GM19035 (cell line): ENCODE measurements around the gene NUDT8.
"Not testable (repeated sequence)": the region's sequence is repeated elsewhere in the genome, so short reads cannot be mapped to it uniquely, and the experiment has no call there.

Source experiments
- ATAC-seq: cut with Tn5 transposase; IDR thresholded peaks from one replicate; pipeline ENCODE4 v1.9.1; 2021; ENCODE audit not compliant: unreplicated experiment

NUDT8 gene

DNA sequence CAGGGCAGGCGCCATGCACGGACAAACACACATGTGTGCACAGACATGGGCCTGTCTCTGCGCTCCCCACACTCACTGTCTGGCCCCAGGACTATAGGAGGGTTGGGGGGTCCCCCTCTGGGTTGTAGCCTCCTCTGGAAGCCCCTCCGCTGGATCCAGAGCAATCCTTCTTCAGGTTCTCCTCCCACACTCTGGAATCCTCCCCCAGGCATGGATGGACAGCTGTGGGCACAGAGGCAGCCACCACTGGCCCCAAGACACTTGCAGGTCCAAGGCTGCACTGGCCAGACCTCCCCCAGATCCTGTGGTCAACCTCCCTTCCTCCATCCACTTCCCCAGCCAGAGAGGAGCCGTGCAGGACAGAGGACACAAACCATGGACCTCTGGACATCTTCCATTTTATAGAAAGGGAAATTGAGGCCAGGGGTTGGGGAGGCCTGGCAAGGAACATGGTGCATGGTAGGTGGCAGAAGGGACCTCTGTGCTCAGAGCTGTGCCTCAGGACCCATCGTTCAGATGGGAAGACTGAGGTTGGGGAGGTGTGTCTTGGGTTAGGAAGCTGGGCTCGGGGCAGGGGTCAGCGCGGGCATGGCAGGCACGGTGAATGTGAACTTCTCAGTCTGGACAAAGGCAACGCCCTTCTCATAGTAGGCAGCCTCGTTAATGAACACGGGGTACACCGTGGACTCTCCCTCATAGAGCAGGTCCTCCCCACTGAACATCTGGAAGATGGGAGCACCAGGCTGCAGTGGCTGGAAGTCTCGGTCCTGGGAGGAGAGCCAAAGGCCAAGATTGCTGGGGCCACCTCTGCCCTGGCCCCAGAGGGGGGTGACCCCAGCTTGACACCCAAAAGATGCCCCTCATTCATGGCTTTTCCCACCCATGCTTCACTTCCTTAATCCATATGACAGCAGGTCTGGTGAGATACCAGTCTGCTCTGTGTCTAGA, 12.7 kb upstream of the NUDT8 start:
- ATAC-seq: no peak

DNA sequence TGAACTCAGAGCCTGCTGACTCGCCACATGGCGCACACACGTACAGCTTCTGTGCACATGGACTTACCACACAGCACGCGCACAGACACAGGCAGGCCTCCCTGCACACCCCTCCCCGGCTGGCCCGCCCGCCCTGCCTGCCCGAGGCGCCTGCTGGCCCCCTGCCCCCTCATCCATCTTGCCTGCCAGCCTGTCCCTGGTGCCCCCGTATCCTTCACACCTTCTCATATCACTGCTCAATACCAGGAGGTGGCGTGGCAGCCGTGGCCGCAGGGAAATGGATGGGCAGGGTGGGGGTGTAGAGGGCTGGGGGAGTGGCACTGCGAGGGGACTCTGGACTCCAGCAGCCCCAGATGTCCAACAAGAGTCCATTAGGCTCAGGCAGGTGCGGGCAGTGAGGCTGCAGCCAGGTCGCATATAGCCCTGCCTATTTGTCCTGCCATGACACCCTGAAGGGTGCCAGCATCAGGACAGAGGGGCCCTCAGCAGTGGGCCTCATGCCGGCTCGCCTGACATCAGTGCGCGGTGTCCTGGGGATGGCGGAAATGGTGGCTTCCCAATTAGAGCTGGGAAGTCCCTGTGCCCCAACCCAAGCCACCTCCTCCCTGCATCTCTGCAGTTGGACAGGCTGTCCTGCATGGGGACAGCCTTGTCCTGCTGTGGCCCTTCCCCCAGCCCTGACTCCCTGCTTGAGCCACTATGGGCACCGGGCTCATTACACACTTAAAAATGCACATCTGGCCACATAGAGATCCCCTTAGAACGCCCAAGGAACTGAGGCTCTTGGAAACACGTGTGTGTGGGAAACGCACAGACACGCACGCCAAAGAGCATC, 11.8 kb upstream of the NUDT8 start:
- ATAC-seq: no peak

DNA sequence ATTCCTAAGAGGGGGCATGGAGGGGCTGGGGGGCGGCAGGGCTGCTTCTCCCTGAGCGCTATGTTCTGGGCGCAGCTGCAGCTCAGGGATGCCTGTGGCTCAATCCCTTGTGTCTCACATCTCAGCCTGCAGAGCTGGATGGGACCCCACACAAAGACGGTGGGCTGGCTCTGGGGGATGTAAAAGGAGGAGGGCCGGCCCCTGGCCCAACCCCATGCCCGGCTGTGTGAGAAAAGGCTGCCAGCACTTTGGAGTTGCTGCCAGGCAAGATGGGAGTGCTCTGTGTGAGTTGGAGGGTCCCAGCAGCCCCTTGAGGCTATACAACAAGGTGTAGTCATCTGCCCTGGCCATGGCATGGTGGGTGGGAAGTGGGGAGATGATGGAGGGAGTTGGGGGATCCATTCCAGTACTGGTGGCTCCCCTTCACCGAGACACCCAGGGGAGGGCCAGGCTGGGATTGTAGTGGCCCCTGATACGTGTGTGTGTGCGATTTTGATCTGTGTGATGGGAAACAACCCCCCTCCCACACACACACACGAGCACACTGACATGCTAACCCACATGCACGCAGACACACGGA, 11.1 kb upstream of the NUDT8 start:
- ATAC-seq: no peak

DNA sequence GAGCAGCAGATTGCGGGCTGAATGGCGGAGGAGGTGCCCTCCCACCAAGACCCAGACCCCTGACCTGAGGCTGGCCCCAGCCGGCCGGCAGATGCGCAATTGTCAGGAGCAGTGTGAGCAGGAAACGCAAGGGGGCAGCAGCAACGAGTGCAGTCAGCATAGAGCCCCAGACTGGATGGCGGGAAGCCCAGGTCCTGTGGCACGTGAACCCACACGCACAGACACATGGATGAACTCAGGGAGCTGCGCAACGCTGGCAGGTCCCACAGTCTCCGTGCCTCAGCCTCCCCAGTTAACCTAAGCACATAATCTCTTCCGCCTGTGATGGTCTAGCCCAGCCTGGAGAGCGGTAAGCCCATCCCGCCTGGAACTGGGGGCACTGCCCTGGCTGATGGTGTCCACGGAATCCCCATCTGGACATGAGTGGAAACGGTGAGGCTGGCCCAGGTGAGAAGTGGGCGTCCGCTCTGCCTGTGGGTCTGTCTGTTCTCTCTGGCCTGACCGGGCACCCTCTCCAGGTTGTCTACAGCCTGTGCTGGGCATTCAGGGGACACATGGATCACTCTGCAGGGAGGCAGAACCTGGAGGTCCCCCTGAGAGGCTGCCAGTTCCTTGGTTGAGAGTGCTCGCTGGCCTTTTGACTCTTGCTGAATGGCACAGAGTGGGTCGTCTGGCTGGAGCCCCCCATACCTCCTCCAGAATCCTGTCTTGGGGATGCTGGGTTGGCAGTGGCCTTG, 10.5 kb upstream of the NUDT8 start:
- no peak for ATAC-seq

DNA sequence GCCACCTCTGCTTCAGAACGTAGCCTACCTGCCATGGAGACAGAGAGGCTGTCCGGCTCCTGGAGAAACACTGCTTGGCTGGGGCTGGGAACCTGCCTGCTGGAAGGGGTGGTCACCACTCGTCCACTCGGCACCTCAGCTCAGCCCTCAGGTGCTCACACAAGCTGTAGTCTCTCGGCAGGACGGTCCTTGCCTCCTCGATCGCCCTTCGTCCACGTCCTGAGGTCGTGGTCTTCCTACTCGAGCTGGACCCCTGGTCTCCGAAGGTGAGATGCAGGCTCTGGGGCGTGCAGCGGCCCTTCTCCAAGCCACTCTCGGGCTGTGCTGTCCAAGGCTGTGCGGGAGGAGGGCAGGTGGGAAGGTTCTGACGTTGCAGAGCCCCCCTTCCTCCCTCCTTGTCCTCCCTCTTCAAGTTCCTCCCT, 9.7 kb upstream of the NUDT8 start, which contains the start of gene TBX10:
Gene TBX10 (minus strand): TSS at position 326 of the 422 bp plus-strand sequence. CDS start 291 bp downstream, at position 35.
- no peak for ATAC-seq

DNA sequence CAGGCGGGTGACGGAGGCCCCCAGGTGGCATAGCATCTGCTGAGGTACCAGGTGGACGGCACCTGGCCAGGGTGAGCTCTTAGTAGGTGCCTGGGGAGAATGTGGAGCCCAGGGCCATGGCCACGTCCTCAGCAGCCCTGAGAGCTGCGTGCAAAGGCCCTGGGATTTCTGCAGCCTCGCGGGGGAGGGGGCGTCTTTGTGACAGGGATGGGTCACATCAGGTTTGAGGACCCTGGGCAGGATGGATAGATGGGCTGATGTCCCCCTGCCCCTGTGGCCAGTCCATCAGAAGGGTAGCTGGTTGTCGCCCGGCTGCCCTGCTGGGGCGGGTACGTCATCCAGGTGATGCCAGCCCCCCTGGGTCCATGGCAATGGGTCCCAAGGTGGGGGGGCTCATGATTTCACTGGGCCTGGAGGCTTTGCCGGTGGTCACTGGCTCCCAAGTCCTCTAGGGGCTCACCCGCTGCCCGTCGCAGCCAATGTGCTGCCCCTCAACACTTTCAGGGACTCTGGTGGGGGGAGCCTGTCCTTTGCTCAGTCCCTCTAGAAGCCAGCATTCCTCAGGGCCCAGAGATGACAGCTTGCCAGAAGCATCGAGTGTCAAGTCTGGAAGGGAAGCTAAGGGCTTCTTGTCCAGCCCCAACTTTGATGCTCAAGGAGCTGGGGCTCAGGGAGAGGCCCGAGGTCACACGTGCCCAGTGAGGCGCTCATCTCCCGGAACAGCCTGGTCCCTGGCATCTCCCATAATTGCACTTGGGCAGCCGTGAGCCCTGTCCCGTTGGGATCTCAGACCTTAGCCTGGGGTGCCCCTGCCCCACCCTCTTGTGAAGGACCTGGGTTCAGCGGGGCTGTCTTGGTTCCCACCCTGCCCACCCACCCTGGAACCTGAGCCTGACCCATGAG, 9.0 kb upstream of the NUDT8 start:
- ATAC-seq: no peak

DNA sequence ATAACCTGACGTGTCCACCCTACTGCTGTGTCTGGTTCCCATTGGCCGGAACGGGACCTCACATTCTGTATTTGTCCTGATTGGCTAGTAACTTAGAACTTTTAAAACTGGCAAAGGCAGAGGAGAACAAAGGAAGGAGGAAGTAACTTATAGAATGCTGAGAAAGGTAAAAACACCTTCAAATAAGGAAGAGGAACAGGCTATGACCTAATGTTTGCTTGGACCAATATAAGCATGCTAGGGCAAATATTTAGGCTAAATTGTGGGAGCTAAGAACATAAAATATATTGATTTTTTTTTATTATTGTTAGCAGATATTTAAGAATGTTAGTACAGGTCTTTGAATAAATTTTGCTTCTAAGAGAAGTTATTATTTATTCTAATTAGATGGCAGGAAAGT, 7.7 kb upstream of the NUDT8 start:
- ATAC-seq: not testable (repeated sequence)

DNA sequence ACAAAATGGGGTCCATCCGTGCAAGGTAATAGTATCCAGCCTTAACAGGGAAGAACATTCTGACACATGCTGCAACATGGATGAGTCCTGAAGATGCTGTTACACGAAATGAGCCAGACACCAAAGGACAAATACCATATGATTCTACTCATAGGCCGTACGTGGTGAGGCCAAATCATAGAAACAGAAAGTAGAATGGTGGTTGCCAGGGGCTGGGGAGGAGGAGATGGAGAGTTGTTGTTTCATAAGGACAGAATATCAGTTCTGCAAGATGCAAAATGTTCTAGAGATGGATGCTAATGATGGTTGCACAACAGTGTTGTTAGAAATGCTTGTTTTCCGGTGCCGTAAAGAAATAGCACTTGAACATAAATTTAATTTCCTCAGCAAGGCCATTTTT, 7.2 kb upstream of the NUDT8 start:
- ATAC-seq: no peak

DNA sequence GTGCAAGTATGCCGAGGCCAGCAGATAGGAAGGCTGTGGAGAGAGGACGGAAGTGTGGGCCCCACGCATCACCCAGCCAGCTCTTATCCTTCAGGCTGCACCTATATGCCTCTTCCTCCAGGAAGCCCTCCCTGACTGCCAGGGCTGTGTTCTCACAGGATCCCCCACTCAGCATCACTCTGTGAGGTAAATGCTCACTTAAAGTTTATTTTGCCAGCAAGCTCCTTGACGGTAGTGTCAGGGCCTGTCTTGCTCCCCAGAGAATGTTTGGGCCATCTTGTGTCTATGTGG, 5.4 kb upstream of the NUDT8 start:
- no peak for ATAC-seq

DNA sequence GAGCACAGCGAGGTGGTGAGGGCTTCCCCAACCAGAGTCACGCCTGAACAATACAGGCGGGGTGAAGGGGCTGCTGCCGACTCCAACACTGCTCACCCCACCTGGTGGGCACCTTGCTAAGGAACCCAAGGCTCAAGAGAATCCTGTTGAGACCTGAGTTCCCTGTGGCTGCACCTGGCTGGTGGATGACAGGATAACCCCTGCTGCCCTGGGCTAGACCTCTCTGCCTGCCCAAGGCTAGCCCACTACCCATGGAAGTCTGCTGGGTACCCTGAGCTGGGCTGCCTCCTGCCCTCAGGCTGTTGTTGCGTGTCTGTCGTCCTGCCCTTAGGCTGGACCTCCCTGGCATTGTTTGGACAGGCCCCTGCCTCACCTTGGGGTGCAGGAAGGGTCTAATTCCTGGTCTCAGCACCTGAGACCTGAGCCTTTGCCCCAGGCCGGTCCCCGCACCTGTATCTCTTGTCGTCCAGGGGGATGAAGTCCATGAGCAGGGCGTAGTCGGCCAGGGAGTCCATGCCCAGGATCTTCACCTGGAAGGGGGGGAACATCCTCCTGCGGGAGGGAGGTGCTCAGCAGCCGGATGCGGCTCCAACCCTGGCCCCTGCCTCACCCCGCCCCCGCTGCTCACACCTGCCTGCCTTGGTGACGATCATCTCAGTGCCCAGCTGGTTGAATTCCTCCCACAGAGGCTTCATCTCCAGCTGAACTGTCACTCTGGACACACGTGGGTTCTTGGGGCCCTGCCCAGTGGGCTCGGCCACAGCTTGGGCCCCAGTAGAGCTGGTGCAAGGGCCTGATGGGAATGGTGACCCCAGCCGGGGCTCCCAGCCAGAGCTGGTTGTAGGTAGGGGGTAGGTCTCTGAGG, 4.9 kb upstream of the NUDT8 start:
- ATAC-seq: no peak

DNA sequence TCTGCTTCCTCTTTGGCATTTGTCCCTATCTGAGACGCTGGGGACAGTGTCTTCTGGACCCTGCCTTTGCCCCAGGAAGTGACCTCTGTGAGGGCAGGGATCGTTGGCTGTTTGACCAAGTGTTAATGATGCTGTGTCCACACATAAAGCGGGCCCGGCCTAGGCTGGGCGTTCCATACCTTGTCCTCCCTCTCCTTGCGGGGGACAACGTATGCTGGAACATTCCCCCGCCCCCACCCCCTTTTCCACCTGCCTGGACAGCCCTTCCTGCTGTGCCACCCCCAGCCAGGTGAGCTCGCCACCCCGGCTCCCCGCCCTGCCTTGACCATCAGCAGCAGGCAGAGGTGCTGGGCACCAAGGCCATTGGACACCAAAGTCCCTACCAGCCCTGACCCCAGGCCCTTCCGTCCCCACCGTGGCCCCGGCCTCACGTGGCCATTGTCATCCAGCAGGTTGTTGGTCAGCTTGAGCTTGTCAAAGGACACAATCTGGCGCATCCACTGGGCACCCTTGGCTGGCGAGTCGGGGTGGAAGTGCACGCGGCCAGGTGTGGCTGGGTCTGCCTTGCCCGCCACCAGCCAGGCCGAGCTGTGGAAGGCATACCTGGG, 4.1 kb upstream of the NUDT8 start:
- no peak for ATAC-seq

DNA sequence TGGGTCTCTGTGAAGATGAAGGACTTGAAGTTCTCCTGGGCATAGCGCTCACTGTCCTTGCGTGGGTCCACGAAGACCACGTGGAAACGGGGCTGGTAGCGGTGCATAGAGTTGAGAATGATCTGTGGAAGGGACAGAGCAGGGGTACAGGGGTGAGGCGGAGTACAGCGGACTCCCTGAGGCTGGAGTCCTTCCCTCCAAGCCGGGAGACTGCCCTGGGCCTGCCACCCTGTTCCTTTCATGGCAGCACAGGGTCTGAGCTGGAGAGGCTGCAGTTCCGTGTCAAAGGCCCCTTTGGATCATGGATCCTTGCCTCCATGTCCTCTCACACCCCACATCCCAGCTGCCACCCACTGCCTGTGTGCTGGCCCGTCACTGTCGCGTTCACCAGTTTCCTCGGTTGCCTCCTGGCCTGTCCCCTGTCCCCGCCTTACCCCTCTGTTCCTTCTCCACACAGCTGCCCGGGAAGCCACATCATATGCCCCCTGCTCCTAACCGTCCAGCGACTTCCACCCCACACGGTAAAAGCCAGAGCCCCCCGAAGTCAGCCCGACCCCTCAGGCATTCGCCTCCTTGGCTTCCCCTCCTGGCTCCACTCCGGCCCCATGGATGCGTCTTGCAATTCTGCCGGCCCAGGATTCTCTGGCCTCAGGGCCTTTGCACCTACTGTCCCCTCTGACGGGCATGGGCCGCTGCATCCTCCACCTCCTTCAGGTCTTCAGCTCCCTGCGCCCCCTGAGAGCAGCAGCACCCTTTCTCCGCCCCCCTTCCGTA, 3.4 kb upstream of the NUDT8 start:
- ATAC-seq: no peak

DNA sequence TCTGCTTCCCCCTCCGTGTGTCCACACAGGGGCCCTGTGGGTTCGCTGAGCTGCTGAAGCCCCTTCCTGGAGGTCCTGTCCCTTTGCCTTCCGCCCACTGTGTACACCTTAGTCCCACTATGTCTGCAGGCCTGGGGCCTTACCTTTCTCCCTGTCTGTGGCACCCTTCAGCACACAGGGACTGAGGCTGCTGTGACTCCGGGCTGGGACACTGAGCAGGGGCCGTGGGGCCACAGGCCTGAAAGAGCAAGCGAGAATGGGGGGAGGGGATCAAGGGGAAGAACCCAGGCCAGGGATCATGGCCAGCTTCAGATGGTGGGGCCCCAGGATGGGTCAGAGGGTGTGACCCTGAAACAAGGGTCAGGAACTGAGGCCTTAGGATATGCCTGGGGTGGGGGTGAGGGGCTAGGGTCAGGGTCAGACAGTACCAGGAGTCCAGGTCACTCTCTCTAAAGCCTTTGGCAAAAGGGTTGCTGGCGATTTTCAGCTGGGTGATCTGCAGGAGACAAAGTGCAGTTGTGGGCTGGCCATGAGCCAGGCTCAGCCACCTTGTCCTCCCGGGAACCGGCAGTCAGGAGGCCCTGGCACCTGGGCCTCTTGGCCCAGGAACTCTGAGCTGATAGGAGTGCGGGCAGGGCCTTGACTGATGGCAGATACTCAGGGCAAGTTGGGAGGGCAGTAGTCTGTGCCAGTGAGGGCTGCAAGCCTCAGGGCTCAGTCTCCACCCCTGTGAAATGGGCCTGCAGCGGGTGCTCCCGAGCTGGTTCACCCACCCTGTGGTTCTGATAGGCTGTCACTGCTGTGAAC, 2.6 kb upstream of the NUDT8 start:
- no peak for ATAC-seq

DNA sequence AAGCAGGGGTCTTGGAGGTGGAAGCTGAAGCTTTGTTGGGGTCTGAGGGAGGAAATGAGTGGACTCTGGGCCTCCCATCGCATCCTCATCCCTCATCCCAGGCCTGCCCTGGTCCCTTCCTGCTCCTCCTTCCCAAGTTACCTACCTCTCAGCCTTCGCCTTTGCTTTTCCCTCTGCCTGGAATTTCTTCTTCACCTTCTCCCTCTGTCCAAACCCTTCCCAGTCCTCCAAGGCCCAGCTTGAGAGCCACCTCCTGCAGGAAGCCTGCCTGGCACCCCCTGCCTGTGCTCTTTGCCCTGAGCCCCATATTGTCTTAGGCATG, 2.1 kb upstream of the NUDT8 start:
- ATAC-seq: no peak

DNA sequence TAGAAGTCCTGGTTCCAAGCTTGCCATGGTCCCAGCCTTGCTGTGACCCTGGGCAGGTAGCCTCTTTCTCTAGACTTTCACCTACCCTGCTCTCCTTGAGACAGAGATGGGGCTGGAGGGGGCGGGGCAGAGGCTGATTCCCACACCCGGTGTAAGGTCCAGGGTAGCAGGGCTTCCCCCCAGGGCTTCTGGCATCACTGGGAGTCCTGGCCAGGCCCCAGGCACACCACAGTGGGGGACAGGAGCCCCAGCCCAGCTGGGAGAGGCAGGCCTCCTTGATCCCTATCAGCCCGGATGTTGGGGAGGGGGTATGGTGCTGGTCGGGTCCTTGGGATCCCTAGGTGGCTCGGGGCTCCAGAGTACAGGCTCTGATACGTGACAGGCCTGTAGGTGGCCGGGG, 1.7 kb upstream of the NUDT8 start:
- no peak for ATAC-seq

DNA sequence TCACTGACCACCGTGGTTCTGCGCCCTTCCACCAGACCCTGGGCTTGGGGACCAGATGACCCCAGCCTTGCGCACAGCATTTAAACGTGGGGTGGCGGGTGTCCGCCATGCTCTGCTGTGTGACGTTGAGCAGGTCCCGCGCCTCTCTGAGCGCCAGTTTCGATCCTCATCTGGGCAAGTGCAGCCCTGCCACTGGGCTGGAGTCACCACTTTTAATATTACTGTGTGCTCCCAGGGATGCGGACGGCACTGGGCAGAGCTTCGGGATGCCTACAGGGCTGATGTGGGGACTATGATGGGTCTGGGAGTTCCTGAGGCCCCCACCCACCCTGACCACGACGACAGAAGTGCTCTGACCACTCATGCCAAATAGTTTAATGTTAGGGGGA, 1.2 kb upstream of the NUDT8 start:
- ATAC-seq: no peak

DNA sequence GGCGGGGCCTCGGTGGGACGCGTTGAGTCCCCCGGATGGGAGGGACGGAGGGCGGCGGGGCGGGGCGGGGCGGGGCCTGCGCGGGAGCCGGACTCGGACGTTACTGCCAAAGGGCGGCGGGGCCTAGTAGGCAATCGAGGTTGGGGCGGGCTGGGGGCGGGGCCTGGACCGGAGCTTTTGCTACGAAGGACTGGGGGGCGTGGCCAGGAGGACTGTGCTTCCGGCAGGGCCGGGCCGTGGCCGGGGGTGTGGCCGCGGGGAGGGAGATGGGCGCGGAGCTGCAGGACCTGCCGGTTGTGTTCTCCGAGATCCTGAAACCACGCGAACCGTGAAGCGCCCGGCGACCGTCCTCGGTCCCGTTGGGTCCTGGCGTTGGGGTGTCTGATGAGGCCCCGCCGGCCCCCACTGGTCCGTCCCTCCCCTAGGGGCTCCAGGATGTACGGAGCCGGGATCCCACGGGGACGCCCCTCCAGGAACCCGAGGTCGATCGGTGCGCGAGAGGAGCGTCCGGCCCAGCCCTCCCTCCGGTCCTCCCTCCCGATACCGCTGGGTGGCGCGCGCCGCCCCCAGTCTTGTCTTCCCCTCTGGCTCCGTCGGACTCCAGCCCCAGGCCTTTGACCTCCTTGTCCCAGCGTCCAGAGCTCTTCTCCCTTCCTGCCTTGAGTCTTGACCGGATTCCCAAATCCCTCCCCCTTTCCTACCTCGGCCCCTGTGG, 648 bp upstream of the NUDT8 start:
- peak; percentile 61 for ATAC-seq
